GM12878 (cell line): ENCODE results near the gene MPZL1. TPM values are rescaled to one million over a fixed set of nuclear protein-coding genes. Genes with fewer than 3 reads are reported as not detected.

ENCODE experiments used
- ATAC-seq: fragments of 200-7000 bp; cut with Tn5 transposase; 3 replicates; pipeline ENCODE4 v1.9.1; 2020; ENCODE audit warnings: mild to moderate bottlenecking, moderate library complexity
- BruUV-seq: library from RNA; stranded (reverse); fragments of 400-500 nt; replicated peaks from 2 replicates; lab custom pipeline; 2021; lab: Mats Ljungman, UMichigan
- CTCF ChIA-PET: fragments of 300-600 bp; sonication (Branson Sonifier 250); formaldehyde crosslinking; extraction: SDS; loops from one replicate; lab custom pipeline; 2021; ENCODE audit warnings: inconsistent platforms; lab: Yijun Ruan, JAX
- POLR2A ChIA-PET: fragments of 350-600 bp; formaldehyde crosslinking; extraction: SDS; loops from one replicate; lab custom pipeline; 2021; ENCODE audit warnings: inconsistent platforms; lab: Charles Lee
- RAD21 ChIA-PET: fragments of 300-600 bp; sonication (Branson Sonifier 250); formaldehyde crosslinking; loops from one replicate; lab custom pipeline; 2023; ENCODE audit warnings: antibody characterized with exemption; ENCODE audit not compliant: unreplicated experiment; lab: Charles Lee
- SMC1A ChIA-PET: fragments of 300-600 bp; sonication (Branson Sonifier 250); formaldehyde crosslinking; loops from one replicate; lab custom pipeline; 2023; ENCODE audit not compliant: unreplicated experiment, uncharacterized antibody; lab: Charles Lee
- DNase-seq: peaks from one replicate; pipeline ENCODE4 v3.0.0-alpha.2; 2011; ENCODE audit warnings: low read depth, low spot score
- FAIRE-seq: peaks from 3 replicates; lab custom pipeline; 2011; peaks lifted over from hg19 to GRCh38; lab: Jason Lieb, UNC
- H2AFZ ChIP-seq: 2 replicates; pipeline ENCODE4 v1.6.0; 2011; ENCODE audit warnings: low read depth, low read length, control low read depth; ENCODE audit not compliant: control insufficient read depth
- H3K27ac ChIP-seq: 2 replicates; pipeline ENCODE4 v1.5.1; 2011; ENCODE audit warnings: control low read depth; ENCODE audit not compliant: control insufficient read depth, insufficient read depth
- H3K27me3 ChIP-seq, 2 experiments: replicated peaks in 1 of 2; 2 replicates each; pipeline versions ENCODE4 v1.6.0 to v1.6.1; 2011; ENCODE audit warnings: low read length in 1 of 2; ENCODE audit not compliant: control insufficient read depth in 2 of 2, insufficient read depth in 2 of 2
- H3K36me3 ChIP-seq, 2 experiments: 2 replicates each; pipeline ENCODE4 v1.5.1; 2011; ENCODE audit warnings: low read length in 1 of 2; ENCODE audit not compliant: control insufficient read depth in 2 of 2, insufficient read depth in 2 of 2
- H3K4me1 ChIP-seq: 2 replicates; pipeline ENCODE4 v1.6.1; 2011; ENCODE audit warnings: mild to moderate bottlenecking, low read length, moderate library complexity, mixed read lengths; ENCODE audit not compliant: control insufficient read depth, insufficient read depth
- H3K4me2 ChIP-seq: 2 replicates; pipeline ENCODE4 v1.6.0; 2011; ENCODE audit warnings: control low read depth; ENCODE audit not compliant: control insufficient read depth, insufficient read depth
- H3K4me3 ChIP-seq: fragments of 200-600 bp; sonication (generic); 2 replicates; pipeline ENCODE4 v1.5.1; 2016
- H3K79me2 ChIP-seq: 2 replicates; pipeline ENCODE4 v1.6.0; 2011; ENCODE audit warnings: low read length; ENCODE audit not compliant: control insufficient read depth, insufficient read depth
- H3K9ac ChIP-seq: 2 replicates; pipeline ENCODE4 v1.8.0; 2011; ENCODE audit warnings: low read length, control low read depth, mixed read lengths; ENCODE audit not compliant: control insufficient read depth, insufficient read depth
- H3K9me3 ChIP-seq: replicated peaks from 3 replicates; pipeline ENCODE4 v1.5.1; 2011; ENCODE audit warnings: mild to moderate bottlenecking, low read length; ENCODE audit not compliant: control insufficient read depth, insufficient read depth
- H4K20me1 ChIP-seq: 2 replicates; pipeline ENCODE4 v1.6.0; 2011; ENCODE audit not compliant: control insufficient read depth, insufficient read depth
- BCLAF1 ChIP-seq: fragments of 450-650 bp; IDR thresholded peaks from 2 replicates; pipeline ENCODE4 v1.6.1; 2017; ENCODE audit warnings: antibody characterized with exemption, mild to moderate bottlenecking, moderate library complexity
- BHLHE40 ChIP-seq, 2 experiments: fragments of 450-650 bp in 1 of 2; IDR thresholded peaks; 2 replicates each; pipeline ENCODE4 v1.6.1; 2011 to 2017; ENCODE audit warnings: low read depth in 2 of 2, borderline replicate concordance in 1 of 2, improper control_type of control experiment in 1 of 2, low read length in 1 of 2, mild to moderate bottlenecking in 1 of 2
- CHD1 ChIP-seq: IDR thresholded peaks from 2 replicates; pipeline ENCODE4 v1.6.1; 2012; ENCODE audit warnings: low read depth, low read length, improper control_type of control experiment
- GABPA ChIP-seq: IDR thresholded peaks from 2 replicates; pipeline ENCODE4 v1.6.1; 2014; ENCODE audit warnings: antibody characterized with exemption, low read depth, mild to moderate bottlenecking, inconsistent platforms
- MXI1 ChIP-seq: fragments of 150-350 bp; IDR thresholded peaks from 2 replicates; pipeline ENCODE4 v1.6.1; 2011; ENCODE audit warnings: low read depth, mild to moderate bottlenecking, inconsistent platforms, low read length, improper control_type of control experiment
- NBN ChIP-seq: fragments of 450-650 bp; IDR thresholded peaks from 2 replicates; pipeline ENCODE4 v1.6.1; 2016
- RBBP5 ChIP-seq: fragments of 200-600 bp; sonication (generic); conservative IDR thresholded peaks from 2 replicates; pipeline ENCODE4 v1.6.1; 2016
- RELA ChIP-seq: fragments of 450-650 bp; IDR thresholded peaks from 2 replicates; pipeline ENCODE4 v1.8.0; 2014; ENCODE audit warnings: borderline replicate concordance; ENCODE audit not compliant: partially characterized antibody
- SKIL ChIP-seq: fragments of 450-650 bp; IDR thresholded peaks from 2 replicates; pipeline ENCODE4 v1.6.1; 2017; ENCODE audit warnings: mild to moderate bottlenecking, low read depth, inconsistent platforms; ENCODE audit not compliant: poor library complexity, severe bottlenecking
- SUZ12 ChIP-seq: fragments of 200-600 bp; sonication (generic); IDR thresholded peaks from one replicate; pipeline ENCODE4 v1.6.1; 2018; ENCODE audit warnings: antibody characterized with exemption, mild to moderate bottlenecking; ENCODE audit not compliant: unreplicated experiment
- TARDBP ChIP-seq: IDR thresholded peaks from 2 replicates; pipeline ENCODE4 v1.6.1; 2016; ENCODE audit warnings: borderline replicate concordance
- WGBS: methylation state at CpG from one replicate; pipeline ENCODE4 v1.1.6; 2016; ENCODE audit warnings: low lambda C conversion rate; ENCODE audit not compliant: insufficient replicate concordance, insufficient coverage; ENCODE audit errors: missing lambda C conversion rate; 5-methylcytosine and 5-hydroxymethylcytosine counted together
- in situ Hi-C: fragments of 300-500 bp; cut with MboI; formaldehyde crosslinking; loops from 9 replicates; pipeline ENCODE4 v1.14.3; 2018; ENCODE audit warnings: mixed read lengths
- intact Hi-C: fragments of 100-400 bp; cut with micrococcal nuclease; formaldehyde crosslinking; loops from one replicate; pipeline ENCODE4 v1.14.2; 2022; ENCODE audit not compliant: unreplicated experiment
- polyA plus RNA-seq, 11 experiments: library from polyadenylated mRNA; depleted of rRNA in 4 of 11; unstranded in 6 of 11; stranded (reverse) in 5 of 11; fragments of >200 nt; fragmentation: Nextera tagmentation in 4 of 11; fragmentation: Illumina TruSeq in 1 of 11; extraction: Ambion mirVana in 4 of 11; extraction: Trizol in 1 of 11; gene quantifications; 1 replicate in 1 of 11; 2 replicates in 10 of 11; pipeline versions ENCODE4 v1.2.1 to v1.2.3, GENCODE V29; 2011 to 2016; ENCODE audit warnings: inconsistent platforms in 2 of 11, missing spikeins in 2 of 11, low read depth in 1 of 11
- total RNA-seq, 4 experiments: library from RNA; depleted of rRNA in 3 of 4; stranded (reverse); fragments of >200 nt in 3 of 4; fragmentation: Illumina TruSeq in 1 of 4; extraction: Trizol in 1 of 4; gene quantifications; 2 replicates each; pipeline versions ENCODE4 v1.2.1 to v1.2.3, GENCODE V29; 2013 to 2021
- TF ChIP-seq, protein P1 (sequence below): IDR thresholded peaks from 2 replicates; pipeline ENCODE4 v1.6.1; 2012; ENCODE audit warnings: low read depth, low read length, improper control_type of control experiment

MPZL1 gene
- total and polyA plus RNA-seq, 10 of the 15 experiments (the other 5 are each of a cell fraction or from before 2014, with no cell fraction given): 9.8 to 60.9 (median 45.9) TPM

- 91% methylated on average over 5 of the region's 5 CpGs for WGBS
- Histone ChIP-seq H3K36me3 (peaks cover 11 to 20% of the 10 kb centered on the region in 2 experiments), H4K20me1 (no peaks in the 10 kb centered on the region), H3K9me3 (no peaks in the 10 kb centered on the region), H3K4me3 (no peak overlapping the region), H3K4me1 (no peaks in the 10 kb centered on the region), H3K27ac (no peak overlapping the region), H3K4me2 (no peak overlapping the region), H3K9ac (no peak overlapping the region), H3K27me3 (no peaks in the 10 kb centered on the region), H2AFZ (no peak overlapping the region), H3K79me2 (no peaks in the 10 kb centered on the region)
- CTCF ChIA-PET: no interaction called here
- ATAC-seq (no peak), DNase-seq (no peak), FAIRE-seq (no peak)
- RAD21 ChIA-PET: no interaction called here
- TF ChIP-seq RELA: no peak
- no peak for TF ChIP-seq MXI1
- TF ChIP-seq TARDBP: no peak
- no peak for TF ChIP-seq NBN
- no peak for TF ChIP-seq SUZ12
- TF ChIP-seq, protein P1, sequence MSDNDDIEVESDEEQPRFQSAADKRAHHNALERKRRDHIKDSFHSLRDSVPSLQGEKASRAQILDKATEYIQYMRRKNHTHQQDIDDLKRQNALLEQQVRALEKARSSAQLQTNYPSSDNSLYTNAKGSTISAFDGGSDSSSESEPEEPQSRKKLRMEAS: no peak
- no peak for TF ChIP-seq RBBP5
- no TSS peak for BruUV-seq
- SMC1A ChIA-PET: no interaction called here
- POLR2A ChIA-PET: no interaction called here
- in situ Hi-C loops: no loop called here
- intact Hi-C loops: no loop called here
These were observed 55.5 kb downstream of the MPZL1 start for GRCh38 chr1:167777269-167777650.

DNA sequence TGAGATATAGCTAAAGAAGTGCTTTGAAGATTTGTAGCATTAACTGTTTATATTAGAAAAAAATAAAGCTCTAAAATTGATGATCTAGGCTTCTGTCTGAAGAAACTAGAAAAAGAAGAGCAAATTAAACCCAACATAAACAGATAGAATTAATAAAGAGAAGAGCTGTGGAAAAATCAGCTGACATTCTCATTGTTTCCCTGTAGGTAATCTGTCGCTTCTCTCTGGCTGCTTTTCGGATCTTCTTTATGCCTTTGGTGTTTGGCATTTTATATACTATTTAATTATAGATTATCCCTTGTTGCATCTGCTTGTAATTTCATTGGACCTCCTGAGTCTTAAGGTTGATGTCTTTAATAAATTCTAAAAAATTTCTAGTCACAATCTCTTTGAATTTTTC lies 59.8 kb downstream of the MPZL1 start:
- ChIA-PET SMC1A (interaction anchor here (0.8 to 1.4 kb wide), 2 partner anchors 13 to 14 kb away, joined by 3 to 4 read pairs; no protein-coding TSS in a partner anchor), CTCF (interaction anchor here (1.1 to 1.5 kb wide), 3 partner anchors 13 to 42 kb away, joined by 3 to 8 read pairs (median 5); no protein-coding TSS in a partner anchor), RAD21 (no interaction called here), POLR2A (interaction anchor here (0.9 kb wide), 1 partner anchor 13 kb away, joined by 3 read pairs; no protein-coding TSS in a partner anchor)
- H3K4me2 ChIP-seq: no peak overlapping the region
- no peak overlapping the region for H3K4me3 ChIP-seq
- no peak overlapping the region for H3K27ac ChIP-seq
- H3K79me2 ChIP-seq: no peaks in the 10 kb centered on the region
- peaks cover 4 to 18% of the 10 kb centered on the region in 2 experiments for H3K36me3 ChIP-seq
- in situ Hi-C loops (no loop called here), intact Hi-C loops (no loop called here)
- no peak for FAIRE-seq
- H3K9me3 ChIP-seq: no peaks in the 10 kb centered on the region
- no TSS peak for BruUV-seq
- DNase-seq: no peak
- no peaks in the 10 kb centered on the region for H4K20me1 ChIP-seq
- ATAC-seq: no peak
- no peak overlapping the region for H3K9ac ChIP-seq
- H3K27me3 ChIP-seq: no peaks in the 10 kb centered on the region
- H2AFZ ChIP-seq: no peak overlapping the region
- H3K4me1 ChIP-seq: no peaks in the 10 kb centered on the region
- 92% methylated on average over 2 of the region's 2 CpGs for WGBS
- no peak for TF ChIP-seq MXI1
- no peak for TF ChIP-seq SKIL
- TF ChIP-seq CHD1: no peak
- TF ChIP-seq BHLHE40 (IDR thresholded peaks at IDR 0.05; ENCODE audit: borderline replicate concordance in 1 of 2, low read depth in 2 of 2, low read length in 1 of 2): no peak
- TF ChIP-seq GABPA: no peak
- no peak for TF ChIP-seq BCLAF1
